HEK293 (cell line): ENCODE results near the gene ZNF394.

Source experiments
- EGR2 ChIP-seq: fragments of 450-650 bp; formaldehyde crosslinking; IDR thresholded peaks from 2 replicates; pipeline ENCODE4 v1.5.1; 2016; ENCODE audit warnings: low read depth, missing biosample characterization, missing genetic modification characterization
- KLF17 ChIP-seq: fragments of 450-650 bp; formaldehyde crosslinking; IDR thresholded peaks from 2 replicates; pipeline ENCODE4 v1.5.1; 2016; ENCODE audit warnings: missing biosample characterization, missing genetic modification characterization
- KLF7 ChIP-seq: fragments of 450-650 bp; formaldehyde crosslinking; IDR thresholded peaks from 2 replicates; pipeline ENCODE4 v1.5.1; 2016; ENCODE audit warnings: missing biosample characterization, missing genetic modification characterization, borderline replicate concordance
- KLF9 ChIP-seq: fragments of 450-650 bp; formaldehyde crosslinking; IDR thresholded peaks from 2 replicates; pipeline ENCODE4 v1.5.1; 2016; ENCODE audit warnings: missing biosample characterization, missing genetic modification characterization, low read depth
- OSR2 ChIP-seq: fragments of 450-650 bp; formaldehyde crosslinking; IDR thresholded peaks from 2 replicates; pipeline ENCODE4 v1.5.1; 2016; ENCODE audit warnings: missing biosample characterization, missing genetic modification characterization
- TSHZ1 ChIP-seq: fragments of 450-650 bp; formaldehyde crosslinking; IDR thresholded peaks from 2 replicates; pipeline ENCODE4 v1.5.1; 2016; ENCODE audit warnings: missing biosample characterization, missing genetic modification characterization, borderline replicate concordance
- ZBTB11 ChIP-seq: fragments of 450-650 bp; formaldehyde crosslinking; conservative IDR thresholded peaks from 2 replicates; pipeline ENCODE4 v1.5.1; 2016; ENCODE audit warnings: low read depth, missing biosample characterization, missing genetic modification characterization
- ZBTB48 ChIP-seq: fragments of 450-650 bp; formaldehyde crosslinking; IDR thresholded peaks from 2 replicates; pipeline ENCODE4 v1.5.1; 2016; ENCODE audit warnings: missing biosample characterization, missing genetic modification characterization
- ZNF221 ChIP-seq: fragments of 450-650 bp; formaldehyde crosslinking; IDR thresholded peaks from 2 replicates; pipeline ENCODE4 v1.5.1; 2017; ENCODE audit warnings: missing biosample characterization, missing genetic modification characterization, borderline replicate concordance
- ZNF239 ChIP-seq: fragments of 450-650 bp; formaldehyde crosslinking; IDR thresholded peaks from 2 replicates; pipeline ENCODE4 v1.5.1; 2016; ENCODE audit warnings: missing biosample characterization, missing genetic modification characterization
- ZNF280D ChIP-seq: fragments of 450-650 bp; formaldehyde crosslinking; IDR thresholded peaks from 2 replicates; pipeline ENCODE4 v1.5.1; 2016; ENCODE audit warnings: missing biosample characterization, missing genetic modification characterization
- ZNF335 ChIP-seq: fragments of 450-650 bp; formaldehyde crosslinking; conservative IDR thresholded peaks from 2 replicates; pipeline ENCODE4 v1.5.1; 2016; ENCODE audit warnings: missing biosample characterization, missing genetic modification characterization
- ZNF362 ChIP-seq: fragments of 450-650 bp; formaldehyde crosslinking; IDR thresholded peaks from 2 replicates; pipeline ENCODE4 v1.5.1; 2016; ENCODE audit warnings: missing biosample characterization, missing genetic modification characterization
- ZNF488 ChIP-seq: fragments of 450-650 bp; formaldehyde crosslinking; IDR thresholded peaks from 2 replicates; pipeline ENCODE4 v1.5.1; 2016; ENCODE audit warnings: missing biosample characterization, missing genetic modification characterization
- ZNF513 ChIP-seq: fragments of 450-650 bp; IDR thresholded peaks from 2 replicates; pipeline ENCODE4 v1.5.1; 2018; ENCODE audit warnings: missing biosample characterization, missing genetic modification characterization
- ZNF514 ChIP-seq: fragments of 450-650 bp; formaldehyde crosslinking; IDR thresholded peaks from 2 replicates; pipeline ENCODE4 v1.5.1; 2016; ENCODE audit warnings: missing biosample characterization, missing genetic modification characterization
- ZNF521 ChIP-seq: fragments of 450-650 bp; formaldehyde crosslinking; IDR thresholded peaks from 2 replicates; pipeline ENCODE4 v1.5.1; 2017; ENCODE audit warnings: missing biosample characterization, mild to moderate bottlenecking, missing genetic modification characterization
- ZNF623 ChIP-seq: fragments of 450-650 bp; formaldehyde crosslinking; IDR thresholded peaks from 2 replicates; pipeline ENCODE4 v1.5.1; 2016; ENCODE audit warnings: missing biosample characterization, missing genetic modification characterization
- ZNF658 ChIP-seq: fragments of 450-650 bp; formaldehyde crosslinking; IDR thresholded peaks from 2 replicates; pipeline ENCODE4; 2016; ENCODE audit warnings: missing biosample characterization, missing genetic modification characterization
- ZNF692 ChIP-seq: fragments of 450-650 bp; formaldehyde crosslinking; IDR thresholded peaks from 2 replicates; pipeline ENCODE4 v1.5.1; 2016; ENCODE audit warnings: missing biosample characterization, missing genetic modification characterization
- ZNF768 ChIP-seq: fragments of 450-650 bp; formaldehyde crosslinking; IDR thresholded peaks from 2 replicates; pipeline ENCODE4 v1.5.1; 2018; ENCODE audit warnings: missing biosample characterization, mild to moderate bottlenecking, missing genetic modification characterization
- ZNF777 ChIP-seq: fragments of 450-650 bp; formaldehyde crosslinking; IDR thresholded peaks from 2 replicates; pipeline ENCODE4 v1.5.1; 2017; ENCODE audit warnings: missing biosample characterization, missing genetic modification characterization, borderline replicate concordance
- ZNF785 ChIP-seq: fragments of 450-650 bp; formaldehyde crosslinking; IDR thresholded peaks from 2 replicates; pipeline ENCODE4 v1.5.1; 2016; ENCODE audit warnings: missing biosample characterization, missing genetic modification characterization
- ZXDB ChIP-seq: fragments of 450-650 bp; formaldehyde crosslinking; IDR thresholded peaks from 2 replicates; pipeline ENCODE4 v1.5.1; 2016; ENCODE audit warnings: missing biosample characterization, missing genetic modification characterization

Gene ZNF394

GRCh38 chr7:99504281-99504602, 4.2 kb upstream of the ZNF394 start (continued):
- no peak for TF ChIP-seq ZBTB11 (tag by site-specific recombination)
- no peak for TF ChIP-seq ZNF623 (tag by site-specific recombination)
- no peak for TF ChIP-seq ZNF768
- peak; percentile 76 for TF ChIP-seq ZBTB48
- TF ChIP-seq ZNF513 (tag by site-specific recombination) = no peak
- no peak for TF ChIP-seq ZNF362
- no peak for TF ChIP-seq ZNF239
- no peak; the same call in 1 of the 2 replicates for TF ChIP-seq KLF9 (tag by site-specific recombination)
- no peak for TF ChIP-seq ZNF785 (tag by site-specific recombination)
- no peak for TF ChIP-seq ZNF777
- TF ChIP-seq ZNF280D (tag by site-specific recombination) = no peak; the same call in 1 of the 2 replicates
- no peak for TF ChIP-seq ZNF692 (tag by site-specific recombination)
- TF ChIP-seq ZNF658 (tag by site-specific recombination) = no peak
- TF ChIP-seq KLF7 (tag by site-specific recombination) = peak; percentile 27; the same call in 1 of the 2 replicates
- TF ChIP-seq EGR2 (tag by site-specific recombination) = peak; percentile 68; the same call in 1 of the 2 replicates
- no peak for TF ChIP-seq ZNF521 (tag by site-specific recombination)
- TF ChIP-seq ZNF514 = no peak
- TF ChIP-seq TSHZ1 (tag by site-specific recombination) = no peak
- TF ChIP-seq ZNF221 (tag by site-specific recombination) = no peak
- no peak for TF ChIP-seq OSR2
- no peak for TF ChIP-seq ZXDB
- no peak for TF ChIP-seq ZNF488 (tag by site-specific recombination)
- TF ChIP-seq KLF17 (tag by site-specific recombination) = 0 out of 2 replicates have a peak, but pooled peaks have one; percentile 11
- TF ChIP-seq ZNF335 (tag by site-specific recombination) = peak; percentile 87
